HEK293 (cell line): ENCODE results near the gene CDCA3.
A peak's percentile ranks its signal among the peaks of the same experiment; 100 is the strongest.

Experiments
- CTCF ChIA-PET: fragments of 350-600 bp; formaldehyde crosslinking; extraction: SDS; loops from one replicate; lab custom pipeline; 2021; ENCODE audit warnings: antibody characterized with exemption; lab: Yijun Ruan, JAX
- POLR2A ChIA-PET: fragments of 300-600 bp; formaldehyde crosslinking; extraction: SDS; loops from one replicate; lab custom pipeline; 2020; ENCODE audit warnings: antibody characterized with exemption, inconsistent platforms; lab: Yijun Ruan, JAX
- H3K27ac ChIP-seq: fragments of 200-500 bp; sonication (Bioruptor generic); 2 replicates; pipeline ENCODE4 v1.5.1; 2014; ENCODE audit warnings: low read depth, low read length, control low read depth, inconsistent platforms; ENCODE audit errors: extremely low read depth
- H3K36me3 ChIP-seq, 2 experiments: fragments of 200-500 bp in 1 of 2; sonication (Bioruptor generic) in 1 of 2; 1 replicate in 1 of 2; 2 replicates in 1 of 2; pipeline ENCODE4 v1.5.1; 2014 to 2017; ENCODE audit warnings: inconsistent platforms in 2 of 2, low read length in 2 of 2; ENCODE audit not compliant: control insufficient read depth in 2 of 2, insufficient read depth in 1 of 2
- H3K4me1 ChIP-seq: fragments of 200-500 bp; sonication (Bioruptor generic); 2 replicates; pipeline ENCODE4 v1.5.1; 2014; ENCODE audit warnings: mild to moderate bottlenecking, low read length, inconsistent platforms; ENCODE audit not compliant: control insufficient read depth, insufficient read depth
- H3K4me3 ChIP-seq: 2 replicates; pipeline ENCODE4 v1.5.1; 2011; ENCODE audit warnings: low read depth, mild to moderate bottlenecking, control low read depth, low read length, moderate library complexity
- H3K9me3 ChIP-seq: fragments of 200-500 bp; sonication (Bioruptor generic); 2 replicates; pipeline ENCODE4 v1.5.1; 2014; ENCODE audit warnings: low read depth, low read length, inconsistent platforms; ENCODE audit not compliant: control insufficient read depth, insufficient read depth
- FEZF1 ChIP-seq: fragments of 450-650 bp; formaldehyde crosslinking; IDR thresholded peaks from 2 replicates; pipeline ENCODE4 v1.5.1; 2016; ENCODE audit warnings: missing biosample characterization, missing genetic modification characterization
- KLF7 ChIP-seq: fragments of 450-650 bp; formaldehyde crosslinking; IDR thresholded peaks from 2 replicates; pipeline ENCODE4 v1.5.1; 2016; ENCODE audit warnings: missing biosample characterization, missing genetic modification characterization, borderline replicate concordance
- OSR2 ChIP-seq: fragments of 450-650 bp; formaldehyde crosslinking; IDR thresholded peaks from 2 replicates; pipeline ENCODE4 v1.5.1; 2016; ENCODE audit warnings: missing biosample characterization, missing genetic modification characterization
- OVOL3 ChIP-seq: fragments of 450-650 bp; formaldehyde crosslinking; IDR thresholded peaks from 2 replicates; pipeline ENCODE4 v1.5.1; 2016; ENCODE audit warnings: missing biosample characterization, missing genetic modification characterization
- PRDM1 ChIP-seq: fragments of 450-650 bp; formaldehyde crosslinking; IDR thresholded peaks from 2 replicates; pipeline ENCODE4; 2016; ENCODE audit warnings: missing biosample characterization, missing genetic modification characterization
- SP7 ChIP-seq: fragments of 450-650 bp; formaldehyde crosslinking; IDR thresholded peaks from 2 replicates; pipeline ENCODE4 v1.5.1; 2016; ENCODE audit warnings: missing biosample characterization, missing genetic modification characterization
- TCF7L2 ChIP-seq: IDR thresholded peaks from 2 replicates; pipeline ENCODE4 v1.6.1; 2011; ENCODE audit warnings: low read depth, mild to moderate bottlenecking, inconsistent platforms, low read length, moderate library complexity, borderline replicate concordance
- YY2 ChIP-seq: fragments of 450-650 bp; formaldehyde crosslinking; IDR thresholded peaks from 2 replicates; pipeline ENCODE4 v1.5.1; 2016; ENCODE audit warnings: missing biosample characterization, missing genetic modification characterization
- ZBTB20 ChIP-seq: fragments of 450-650 bp; formaldehyde crosslinking; IDR thresholded peaks from 2 replicates; pipeline ENCODE4 v1.5.1; 2016; ENCODE audit warnings: missing biosample characterization, missing genetic modification characterization
- ZFP37 ChIP-seq: fragments of 450-650 bp; formaldehyde crosslinking; IDR thresholded peaks from 2 replicates; pipeline ENCODE4 v1.5.1; 2016; ENCODE audit warnings: missing biosample characterization, missing genetic modification characterization
- ZFP69B ChIP-seq: fragments of 450-650 bp; formaldehyde crosslinking; IDR thresholded peaks from 2 replicates; pipeline ENCODE4 v1.5.1; 2016; ENCODE audit warnings: missing biosample characterization, missing genetic modification characterization
- ZNF138 ChIP-seq: fragments of 450-650 bp; formaldehyde crosslinking; IDR thresholded peaks from 2 replicates; pipeline ENCODE4 v1.5.1; 2016; ENCODE audit warnings: missing biosample characterization, missing genetic modification characterization, borderline replicate concordance
- ZNF140 ChIP-seq: fragments of 450-650 bp; formaldehyde crosslinking; IDR thresholded peaks from 2 replicates; pipeline ENCODE4 v1.5.1; 2016; ENCODE audit warnings: missing biosample characterization, missing genetic modification characterization
- ZNF19 ChIP-seq: fragments of 450-650 bp; formaldehyde crosslinking; IDR thresholded peaks from 2 replicates; pipeline ENCODE4; 2016; ENCODE audit warnings: missing biosample characterization, missing genetic modification characterization, low read depth
- ZNF202 ChIP-seq: fragments of 450-650 bp; formaldehyde crosslinking; IDR thresholded peaks from 2 replicates; pipeline ENCODE4 v1.5.1; 2016; ENCODE audit warnings: missing biosample characterization, missing genetic modification characterization, borderline replicate concordance
- ZNF223 ChIP-seq: fragments of 450-650 bp; formaldehyde crosslinking; IDR thresholded peaks from 2 replicates; pipeline ENCODE4 v1.5.1; 2016; ENCODE audit warnings: missing biosample characterization, missing genetic modification characterization
- ZNF302 ChIP-seq: fragments of 450-650 bp; formaldehyde crosslinking; IDR thresholded peaks from 2 replicates; pipeline ENCODE4 v1.5.1; 2016; ENCODE audit warnings: missing biosample characterization, missing genetic modification characterization, low read depth
- ZNF423 ChIP-seq: fragments of 450-650 bp; formaldehyde crosslinking; IDR thresholded peaks from 2 replicates; pipeline ENCODE4 v1.5.1; 2016; ENCODE audit warnings: missing biosample characterization, missing genetic modification characterization
- ZNF426 ChIP-seq: fragments of 450-650 bp; formaldehyde crosslinking; IDR thresholded peaks from 2 replicates; pipeline ENCODE4 v1.5.1; 2017; ENCODE audit warnings: missing biosample characterization, missing genetic modification characterization, mild to moderate bottlenecking, inconsistent platforms, moderate library complexity
- ZNF510 ChIP-seq: fragments of 450-650 bp; formaldehyde crosslinking; IDR thresholded peaks from 2 replicates; pipeline ENCODE4 v1.5.1; 2018; ENCODE audit warnings: mild to moderate bottlenecking, missing genetic modification characterization, missing biosample characterization; ENCODE audit not compliant: insufficient replicate concordance
- ZNF560 ChIP-seq: fragments of 450-650 bp; formaldehyde crosslinking; IDR thresholded peaks from 2 replicates; pipeline ENCODE4 v1.5.1; 2017; ENCODE audit warnings: missing biosample characterization, missing genetic modification characterization, borderline replicate concordance
- ZNF571 ChIP-seq: fragments of 450-650 bp; formaldehyde crosslinking; IDR thresholded peaks from 2 replicates; pipeline ENCODE4 v1.5.0; 2017; ENCODE audit warnings: missing biosample characterization, missing genetic modification characterization
- ZNF596 ChIP-seq: fragments of 450-650 bp; IDR thresholded peaks from 2 replicates; pipeline ENCODE4 v1.5.0; 2018; ENCODE audit warnings: missing biosample characterization, mild to moderate bottlenecking, missing genetic modification characterization, moderate library complexity
- ZNF654 ChIP-seq: fragments of 450-650 bp; formaldehyde crosslinking; IDR thresholded peaks from 2 replicates; pipeline ENCODE4 v1.5.1; 2016; ENCODE audit warnings: low read depth, missing biosample characterization, missing genetic modification characterization
- ZNF664 ChIP-seq: fragments of 450-650 bp; formaldehyde crosslinking; IDR thresholded peaks from 2 replicates; pipeline ENCODE4 v1.5.1; 2016; ENCODE audit warnings: missing biosample characterization, missing genetic modification characterization
- ZNF677 ChIP-seq: fragments of 450-650 bp; IDR thresholded peaks from 2 replicates; pipeline ENCODE4 v1.5.0; 2018; ENCODE audit warnings: missing biosample characterization, mild to moderate bottlenecking, missing genetic modification characterization, moderate library complexity
- ZNF704 ChIP-seq: fragments of 450-650 bp; formaldehyde crosslinking; IDR thresholded peaks from 2 replicates; pipeline ENCODE4 v1.5.1; 2016; ENCODE audit warnings: missing biosample characterization, missing genetic modification characterization
- ZNF747 ChIP-seq: fragments of 450-650 bp; formaldehyde crosslinking; IDR thresholded peaks from 2 replicates; pipeline ENCODE4 v1.5.1; 2016; ENCODE audit warnings: missing biosample characterization, missing genetic modification characterization
- ZNF768 ChIP-seq: fragments of 450-650 bp; formaldehyde crosslinking; IDR thresholded peaks from 2 replicates; pipeline ENCODE4 v1.5.1; 2018; ENCODE audit warnings: missing biosample characterization, mild to moderate bottlenecking, missing genetic modification characterization
- ZNF777 ChIP-seq: fragments of 450-650 bp; formaldehyde crosslinking; IDR thresholded peaks from 2 replicates; pipeline ENCODE4 v1.5.1; 2017; ENCODE audit warnings: missing biosample characterization, missing genetic modification characterization, borderline replicate concordance
- ZNF785 ChIP-seq: fragments of 450-650 bp; formaldehyde crosslinking; IDR thresholded peaks from 2 replicates; pipeline ENCODE4 v1.5.1; 2016; ENCODE audit warnings: missing biosample characterization, missing genetic modification characterization
- TF ChIP-seq, protein P1 (sequence below): fragments of 450-650 bp; formaldehyde crosslinking; optimal IDR thresholded peaks from 2 replicates; pipeline ENCODE3; 2016; ENCODE audit warnings: missing biosample characterization, mild to moderate bottlenecking, missing genetic modification characterization
- TF ChIP-seq, protein P2 (sequence below): fragments of 450-650 bp; formaldehyde crosslinking; IDR thresholded peaks from 2 replicates; pipeline ENCODE4 v1.5.1; 2016; ENCODE audit warnings: missing biosample characterization, missing genetic modification characterization
- TF ChIP-seq, protein P3 (sequence below): fragments of 450-650 bp; formaldehyde crosslinking; IDR thresholded peaks from 2 replicates; pipeline ENCODE4 v1.5.1; 2016; ENCODE audit warnings: missing biosample characterization, missing genetic modification characterization

The CDCA3 gene

GRCh38 chr12:6851921-6852650 is 1.0 kb upstream of the CDCA3 start, which contains the start of gene USP5:
Gene USP5 (plus strand): TSS chr12:6852150. CDS start chr12:6852180, 30 bp downstream.
- Histone ChIP-seq H3K9me3 (no peaks in the 10 kb centered on the region), H3K36me3 (peaks cover 25 to 66% of the 10 kb centered on the region in 2 experiments), H3K4me3 (peak within 1 kb of the TSS; percentile 76), H3K27ac (peak within 1 kb of the TSS; percentile 58), H3K4me1 (peaks cover 11% of the 10 kb centered on the region)
- POLR2A ChIA-PET: interaction anchor here (0.6 to 7.1 kb wide), 43 partner anchors 7 to 481 kb away, joined by 3 to 183 read pairs (median 5); partner anchors contain the start of genes C12orf57, COPS7A, GAPDH and GNB3
- CTCF ChIA-PET: interaction anchor here (0.5 to 8.4 kb wide), 17 partner anchors 10 to 287 kb away, joined by 3 to 71 read pairs (median 4); partner anchors contain the start of genes GNB3, MLF2, P3H3 and PTMS
- TF ChIP-seq ZNF677 (tag by site-specific recombination): no peak
- TF ChIP-seq ZNF768 (tag by site-specific recombination): no peak
- TF ChIP-seq ZNF19: no peak
- TF ChIP-seq ZNF423 (tag by site-specific recombination): no peak
- TF ChIP-seq ZNF510 (tag by site-specific recombination): no peak
- TF ChIP-seq, protein P1, sequence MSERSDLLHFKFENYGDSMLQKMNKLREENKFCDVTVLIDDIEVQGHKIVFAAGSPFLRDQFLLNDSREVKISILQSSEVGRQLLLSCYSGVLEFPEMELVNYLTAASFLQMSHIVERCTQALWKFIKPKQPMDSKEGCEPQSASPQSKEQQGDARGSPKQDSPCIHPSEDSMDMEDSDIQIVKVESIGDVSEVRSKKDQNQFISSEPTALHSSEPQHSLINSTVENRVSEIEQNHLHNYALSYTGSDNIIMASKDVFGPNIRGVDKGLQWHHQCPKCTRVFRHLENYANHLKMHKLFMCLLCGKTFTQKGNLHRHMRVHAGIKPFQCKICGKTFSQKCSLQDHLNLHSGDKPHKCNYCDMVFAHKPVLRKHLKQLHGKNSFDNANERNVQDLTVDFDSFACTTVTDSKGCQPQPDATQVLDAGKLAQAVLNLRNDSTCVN (tag by site-specific recombination): peak; percentile 94
- TF ChIP-seq ZNF223 (tag by site-specific recombination): no peak
- TF ChIP-seq YY2 (tag by site-specific recombination): peak; percentile 96
- TF ChIP-seq ZBTB20 (tag by site-specific recombination): peak; percentile 96
- no peak for TF ChIP-seq ZNF747 (tag by site-specific recombination)
- no peak for TF ChIP-seq TCF7L2
- TF ChIP-seq ZNF426 (tag by site-specific recombination): no peak
- no peak for TF ChIP-seq ZNF777 (tag by site-specific recombination)
- no peak for TF ChIP-seq ZNF302
- TF ChIP-seq OVOL3 (tag by site-specific recombination): peak; percentile 75; the same call in 1 of the 2 replicates
- peak; percentile 84; the same call in 1 of the 2 replicates for TF ChIP-seq KLF7 (tag by site-specific recombination)
- TF ChIP-seq PRDM1: no peak
- TF ChIP-seq ZFP69B (tag by site-specific recombination): no peak; the same call in 1 of the 2 replicates
- no peak for TF ChIP-seq ZFP37 (tag by site-specific recombination)
- TF ChIP-seq FEZF1 (tag by site-specific recombination): 0 out of 2 replicates have a peak, but pooled peaks have one; percentile 3
- TF ChIP-seq ZNF571 (tag by site-specific recombination): no peak
- no peak for TF ChIP-seq ZNF664
- no peak for TF ChIP-seq ZNF596 (tag by site-specific recombination)
- TF ChIP-seq, protein P2, sequence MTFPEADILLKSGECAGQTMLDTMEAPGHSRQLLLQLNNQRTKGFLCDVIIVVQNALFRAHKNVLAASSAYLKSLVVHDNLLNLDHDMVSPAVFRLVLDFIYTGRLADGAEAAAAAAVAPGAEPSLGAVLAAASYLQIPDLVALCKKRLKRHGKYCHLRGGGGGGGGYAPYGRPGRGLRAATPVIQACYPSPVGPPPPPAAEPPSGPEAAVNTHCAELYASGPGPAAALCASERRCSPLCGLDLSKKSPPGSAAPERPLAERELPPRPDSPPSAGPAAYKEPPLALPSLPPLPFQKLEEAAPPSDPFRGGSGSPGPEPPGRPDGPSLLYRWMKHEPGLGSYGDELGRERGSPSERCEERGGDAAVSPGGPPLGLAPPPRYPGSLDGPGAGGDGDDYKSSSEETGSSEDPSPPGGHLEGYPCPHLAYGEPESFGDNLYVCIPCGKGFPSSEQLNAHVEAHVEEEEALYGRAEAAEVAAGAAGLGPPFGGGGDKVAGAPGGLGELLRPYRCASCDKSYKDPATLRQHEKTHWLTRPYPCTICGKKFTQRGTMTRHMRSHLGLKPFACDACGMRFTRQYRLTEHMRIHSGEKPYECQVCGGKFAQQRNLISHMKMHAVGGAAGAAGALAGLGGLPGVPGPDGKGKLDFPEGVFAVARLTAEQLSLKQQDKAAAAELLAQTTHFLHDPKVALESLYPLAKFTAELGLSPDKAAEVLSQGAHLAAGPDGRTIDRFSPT (tag by site-specific recombination): no peak
- TF ChIP-seq ZNF654 (tag by site-specific recombination): no peak
- no peak for TF ChIP-seq ZNF560 (tag by site-specific recombination)
- no peak for TF ChIP-seq ZNF138 (tag by site-specific recombination)
- TF ChIP-seq, protein P3, sequence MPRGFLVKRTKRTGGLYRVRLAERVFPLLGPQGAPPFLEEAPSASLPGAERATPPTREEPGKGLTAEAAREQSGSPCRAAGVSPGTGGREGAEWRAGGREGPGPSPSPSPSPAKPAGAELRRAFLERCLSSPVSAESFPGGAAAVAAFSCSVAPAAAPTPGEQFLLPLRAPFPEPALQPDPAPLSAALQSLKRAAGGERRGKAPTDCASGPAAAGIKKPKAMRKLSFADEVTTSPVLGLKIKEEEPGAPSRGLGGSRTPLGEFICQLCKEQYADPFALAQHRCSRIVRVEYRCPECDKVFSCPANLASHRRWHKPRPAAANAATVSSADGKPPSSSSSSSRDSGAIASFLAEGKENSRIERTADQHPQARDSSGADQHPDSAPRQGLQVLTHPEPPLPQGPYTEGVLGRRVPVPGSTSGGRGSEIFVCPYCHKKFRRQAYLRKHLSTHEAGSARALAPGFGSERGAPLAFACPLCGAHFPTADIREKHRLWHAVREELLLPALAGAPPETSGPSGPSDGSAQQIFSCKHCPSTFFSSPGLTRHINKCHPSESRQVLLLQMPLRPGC (tag by site-specific recombination): peak; percentile 87
- TF ChIP-seq OSR2: peak; percentile 95
- no peak for TF ChIP-seq ZNF704 (tag by site-specific recombination)
- TF ChIP-seq ZNF202: no peak
- peak; percentile 70 for TF ChIP-seq SP7 (tag by site-specific recombination)
- no peak for TF ChIP-seq ZNF785 (tag by site-specific recombination)
- TF ChIP-seq ZNF140 (tag by site-specific recombination): no peak
